GM18909 (cell line): ENCODE measurements around the gene NCKAP5L.
"Not testable (repeated sequence)": the region's sequence is repeated elsewhere in the genome, so short reads cannot be mapped to it uniquely, and the experiment has no call there.

Experiments
- ATAC-seq: cut with Tn5 transposase; IDR thresholded peaks from one replicate; pipeline ENCODE4 v1.9.1; 2021; ENCODE audit warnings: mild to moderate bottlenecking; ENCODE audit not compliant: unreplicated experiment, poor library complexity

NCKAP5L gene

GRCh38 chr12:49866859-49867569 lies 38.8 kb upstream of the NCKAP5L start:
- no peak for ATAC-seq

- no peak for ATAC-seq
These were observed 37.5 kb upstream of the NCKAP5L start for GRCh38 chr12:49865782-49866135.

GRCh38 chr12:49865109-49865781 lies 37.0 kb upstream of the NCKAP5L start:
- ATAC-seq: no peak

- no peak for ATAC-seq
These were observed 36.5 kb upstream of the NCKAP5L start for GRCh38 chr12:49864798-49865090.

- no peak for ATAC-seq
These were observed 36.0 kb upstream of the NCKAP5L start for GRCh38 chr12:49863946-49864797.

GRCh38 chr12:49860921-49861320 lies 32.7 kb upstream of the NCKAP5L start:
- not testable (repeated sequence) for ATAC-seq

GRCh38 chr12:49855890-49856289 lies 27.7 kb upstream of the NCKAP5L start:
- ATAC-seq: not testable (repeated sequence)

- ATAC-seq: no peak
These were observed 26.8 kb upstream of the NCKAP5L start for GRCh38 chr12:49854976-49855375.

GRCh38 chr12:49853671-49854070 lies 25.5 kb upstream of the NCKAP5L start:
- ATAC-seq: no peak

- ATAC-seq: no peak
These were observed 18.9 kb upstream of the NCKAP5L start for GRCh38 chr12:49847161-49847560.

GRCh38 chr12:49846032-49846431 lies 17.8 kb upstream of the NCKAP5L start:
- ATAC-seq: no peak

- no peak for ATAC-seq
These were observed 15.7 kb upstream of the NCKAP5L start for GRCh38 chr12:49843876-49844437.

- ATAC-seq: no peak
These were observed 15.2 kb upstream of the NCKAP5L start for GRCh38 chr12:49843411-49843810.

GRCh38 chr12:49842519-49843352 lies 14.5 kb upstream of the NCKAP5L start, which contains the start of gene BCDIN3D:
BCDIN3D (minus strand) TSS chr12:49843106; CDS start chr12:49843087, 19 bp downstream.
- peak; percentile 88 for ATAC-seq

GRCh38 chr12:49838973-49839633 lies 10.9 kb upstream of the NCKAP5L start:
- no peak for ATAC-seq

GRCh38 chr12:49832836-49833421 lies 4.7 kb upstream of the NCKAP5L start:
- ATAC-seq: no peak

GRCh38 chr12:49831717-49832116 lies 3.5 kb upstream of the NCKAP5L start:
- no peak for ATAC-seq

- peak; percentile 17 for ATAC-seq
These were observed 663 bp downstream of the NCKAP5L start for GRCh38 chr12:49827401-49828099.

- no peak for ATAC-seq
These were observed 1.2 kb downstream of the NCKAP5L start for GRCh38 chr12:49827051-49827400.
